Neuronal stem cell (in vitro differentiated cells): Measurements from ENCODE around the gene ERFL.

Source experiments
- DNase-seq: peaks from one replicate; pipeline ENCODE4 v3.0.0-alpha.2; 2013; ENCODE audit warnings: low spot score
- H2AFZ ChIP-seq: one replicate; pipeline ENCODE4 v1.6.1; 2013; ENCODE audit warnings: mild to moderate bottlenecking, low read length, inconsistent platforms
- H2AK5ac ChIP-seq: 2 replicates; pipeline ENCODE4 v1.6.1; 2013; ENCODE audit warnings: low read depth, mild to moderate bottlenecking, inconsistent platforms, low read length, moderate library complexity, mixed read lengths
- H2BK120ac ChIP-seq: 2 replicates; pipeline ENCODE4 v1.6.1; 2013; ENCODE audit warnings: low read depth, mild to moderate bottlenecking, inconsistent platforms, low read length, moderate library complexity, mixed read lengths
- H2BK12ac ChIP-seq: one replicate; pipeline ENCODE4 v1.6.1; 2013; ENCODE audit warnings: low read length, inconsistent platforms
- H2BK15ac ChIP-seq: 2 replicates; pipeline ENCODE4 v1.6.1; 2013; ENCODE audit warnings: mild to moderate bottlenecking, low read length, inconsistent platforms, mixed read lengths
- H2BK5ac ChIP-seq: one replicate; pipeline ENCODE4 v1.6.1; 2013; ENCODE audit warnings: inconsistent platforms, mild to moderate bottlenecking, low read length, moderate library complexity
- H3K14ac ChIP-seq: one replicate; pipeline ENCODE4 v1.6.1; 2013; ENCODE audit warnings: low read length, inconsistent platforms
- H3K18ac ChIP-seq: 2 replicates; pipeline ENCODE4 v1.6.1; 2013; ENCODE audit warnings: low read length, inconsistent platforms
- H3K23ac ChIP-seq: 2 replicates; pipeline ENCODE4 v1.6.1; 2013; ENCODE audit warnings: low read depth, mild to moderate bottlenecking, mixed read lengths, low read length, inconsistent platforms; ENCODE audit not compliant: poor library complexity
- H3K27ac ChIP-seq: replicated peaks from 3 replicates; pipeline ENCODE4 v1.5.1; 2013; ENCODE audit warnings: low read length, inconsistent platforms
- H3K27me3 ChIP-seq, 3 experiments: 2 replicates each; pipeline ENCODE4 v1.6.1; 2013; ENCODE audit warnings: low read length in 3 of 3, mild to moderate bottlenecking in 2 of 3, inconsistent platforms in 1 of 3, low read depth in 1 of 3, mixed read lengths in 1 of 3, moderate library complexity in 1 of 3; ENCODE audit not compliant: control insufficient read depth in 3 of 3, insufficient read depth in 3 of 3
- H3K36me3 ChIP-seq, 2 donors: replicated peaks in 1 of 2; 2 replicates each; pipeline ENCODE4 v1.6.1; 2013; ENCODE audit warnings: low read length in 2 of 2; ENCODE audit not compliant: control insufficient read depth in 2 of 2, insufficient read depth in 2 of 2
- H3K4ac ChIP-seq: 2 replicates; pipeline ENCODE4 v1.6.1; 2013; ENCODE audit warnings: inconsistent platforms, mild to moderate bottlenecking, low read length, moderate library complexity
- H3K4me1 ChIP-seq, 2 donors: 1 replicate in 1 of 2; 2 replicates in 1 of 2; pipeline ENCODE4 v1.6.1; 2013; ENCODE audit warnings: low read length in 2 of 2, low read depth in 1 of 2; ENCODE audit not compliant: control insufficient read depth in 2 of 2, insufficient read depth in 1 of 2
- H3K4me2 ChIP-seq: one replicate; pipeline ENCODE4 v1.6.1; 2013; ENCODE audit warnings: mild to moderate bottlenecking, low read length, inconsistent platforms; ENCODE audit not compliant: insufficient read depth, poor library complexity, severe bottlenecking
- H3K4me3 ChIP-seq, 2 donors: 2 replicates each; pipeline ENCODE4 v1.5.1; 2013; ENCODE audit warnings: low read length in 2 of 2, mild to moderate bottlenecking in 2 of 2, inconsistent platforms in 1 of 2, moderate library complexity in 1 of 2
- H3K79me1 ChIP-seq: one replicate; pipeline ENCODE4 v1.6.1; 2013; ENCODE audit warnings: low read depth, mild to moderate bottlenecking, inconsistent platforms, low read length, moderate library complexity
- H3K9ac ChIP-seq: one replicate; pipeline ENCODE4 v1.6.1; 2013; ENCODE audit warnings: mild to moderate bottlenecking, low read depth, low read length, inconsistent platforms; ENCODE audit not compliant: poor library complexity
- H3K9me3 ChIP-seq, 2 donors: replicated peaks in 1 of 2; 2 replicates each; pipeline versions ENCODE3 to v1.6.1; 2013; ENCODE audit warnings: low read length in 2 of 2, mild to moderate bottlenecking in 2 of 2, inconsistent platforms in 1 of 2, low read depth in 1 of 2, mixed read lengths in 1 of 2, moderate library complexity in 1 of 2; ENCODE audit not compliant: control insufficient read depth in 2 of 2, insufficient read depth in 1 of 2
- H4K8ac ChIP-seq: one replicate; pipeline ENCODE4 v1.6.1; 2013; ENCODE audit warnings: low read depth, mild to moderate bottlenecking, inconsistent platforms, low read length, moderate library complexity
- H4K91ac ChIP-seq: one replicate; pipeline ENCODE4 v1.6.1; 2013; ENCODE audit warnings: low read length, low read depth, mild to moderate bottlenecking, inconsistent platforms; ENCODE audit not compliant: poor library complexity
- WGBS, 2 donors: extraction: QIAGEN DNeasy Blood & Tissue Kit; methylation state at CpG; one replicate each; pipeline ENCODE4 v1.1.7; 2013; ENCODE audit warnings: missing lambda C conversion rate in 2 of 2, mixed read lengths in 1 of 2; ENCODE audit not compliant: insufficient read length in 2 of 2, insufficient replicate concordance in 1 of 2; ENCODE audit errors: extremely low coverage in 2 of 2; 5-methylcytosine and 5-hydroxymethylcytosine counted together

ERFL gene

DNA sequence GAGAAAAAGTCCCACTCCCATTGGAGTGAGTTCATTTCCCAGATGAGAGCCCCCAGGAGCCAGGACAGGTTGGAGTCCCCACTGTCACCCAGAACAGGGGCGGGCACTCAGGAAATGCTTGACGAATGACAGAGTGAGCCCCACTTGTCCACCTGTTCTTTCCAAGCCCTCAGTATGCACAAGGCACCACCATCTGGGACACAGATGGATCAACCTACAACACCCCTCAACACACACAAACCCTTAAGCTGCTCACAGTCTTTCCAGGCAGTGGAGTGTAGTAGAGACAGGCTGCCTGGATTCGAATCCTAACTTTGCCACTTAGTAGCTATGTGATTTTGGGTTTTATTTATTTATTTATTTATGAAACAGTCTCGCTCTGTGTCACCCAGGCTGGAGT, 37.3 kb downstream of the ERFL start:
- no peak overlapping the region for H3K9ac ChIP-seq
- H2AFZ ChIP-seq = no peak overlapping the region
- no peak overlapping the region for H2AK5ac ChIP-seq
- no peak overlapping the region for H3K18ac ChIP-seq
- no peaks in the 10 kb centered on the region for H3K27me3 ChIP-seq
- no peak overlapping the region for H3K4me3 ChIP-seq
- no peak overlapping the region for H3K4ac ChIP-seq
- H2BK12ac ChIP-seq = no peak overlapping the region
- no CpG with 5 or more reads among the region's 4 CpGs for WGBS, 2 donors
- peaks cover 14 to 21% of the 10 kb centered on the region in 2 donors for H3K36me3 ChIP-seq
- H3K9me3 ChIP-seq = no peaks in the 10 kb centered on the region
- DNase-seq = no peak
- no peak overlapping the region for H3K14ac ChIP-seq
- H3K27ac ChIP-seq = no peak overlapping the region
- H2BK120ac ChIP-seq = no peak overlapping the region
- H3K4me2 ChIP-seq = no peak overlapping the region
- H3K79me1 ChIP-seq = peaks cover 6% of the 10 kb centered on the region
- H3K4me1 ChIP-seq = no peaks in the 10 kb centered on the region
- H3K23ac ChIP-seq = no peak overlapping the region
- no peak overlapping the region for H2BK15ac ChIP-seq
- no peak overlapping the region for H4K91ac ChIP-seq
- H4K8ac ChIP-seq = no peak overlapping the region
- H2BK5ac ChIP-seq = no peak overlapping the region

DNA sequence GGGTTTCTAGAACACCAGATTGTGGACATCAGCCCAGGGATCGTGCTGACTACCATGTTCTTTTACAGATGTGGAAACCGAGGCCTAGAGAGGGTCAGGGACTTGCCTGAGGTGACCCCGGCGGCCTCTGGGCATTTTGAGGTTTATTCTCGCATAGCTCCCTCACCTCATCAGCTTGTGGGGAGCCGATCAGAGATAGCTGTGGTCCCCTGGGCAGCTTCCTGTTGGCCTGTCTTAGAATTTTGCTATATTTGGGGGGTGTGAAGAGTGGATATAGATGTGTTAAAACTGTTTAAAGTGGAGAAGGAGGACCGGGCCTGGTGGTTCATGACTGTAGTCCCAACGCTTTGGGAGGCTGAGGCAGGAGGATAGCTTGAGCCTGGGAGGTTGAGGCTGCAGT, 38.4 kb downstream of the ERFL start:
- Histone ChIP-seq H3K18ac (no peak overlapping the region), H4K91ac (no peak overlapping the region), H3K79me1 (peaks cover 6% of the 10 kb centered on the region), H3K4me3 (no peak overlapping the region), H3K9me3 (no peaks in the 10 kb centered on the region), H4K8ac (no peak overlapping the region), H2AK5ac (no peak overlapping the region), H3K36me3 (peaks cover 7 to 12% of the 10 kb centered on the region in 2 donors), H3K23ac (no peak overlapping the region), H3K4me1 (peaks cover 0 to 2% of the 10 kb centered on the region in 2 donors), H2BK12ac (no peak overlapping the region), H3K27me3 (no peaks in the 10 kb centered on the region), H3K9ac (no peak overlapping the region), H3K4ac (no peak overlapping the region), H2BK15ac (no peak overlapping the region), H2BK120ac (no peak overlapping the region), H3K14ac (no peak overlapping the region), H3K4me2 (no peak overlapping the region), H2BK5ac (no peak overlapping the region), H3K27ac (no peak overlapping the region), H2AFZ (no peak overlapping the region)
- WGBS, 2 donors = no CpG with 5 or more reads among the region's 8 CpGs
- no peak for DNase-seq

DNA sequence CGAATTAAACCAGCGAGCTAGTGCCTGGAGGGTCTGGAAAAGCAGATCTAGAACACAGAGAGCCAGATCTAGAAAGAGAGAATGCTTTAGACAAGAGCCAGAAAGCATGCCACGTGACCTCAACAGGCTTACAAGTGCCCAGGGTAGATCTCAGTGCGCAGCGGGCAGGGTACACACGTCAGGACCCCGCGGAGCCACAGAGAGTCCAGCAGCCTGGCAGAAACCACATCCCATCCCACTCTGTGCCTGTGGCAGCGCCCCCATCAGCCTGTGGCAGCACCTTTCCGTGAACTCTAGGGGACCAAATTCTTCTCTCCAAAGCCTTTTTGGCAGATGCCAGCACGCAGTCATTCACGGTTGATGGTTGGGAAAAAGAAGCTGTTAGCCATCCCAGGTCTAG, 39.3 kb downstream of the ERFL start:
- H2BK5ac ChIP-seq = no peak overlapping the region
- H4K91ac ChIP-seq = no peak overlapping the region

DNA sequence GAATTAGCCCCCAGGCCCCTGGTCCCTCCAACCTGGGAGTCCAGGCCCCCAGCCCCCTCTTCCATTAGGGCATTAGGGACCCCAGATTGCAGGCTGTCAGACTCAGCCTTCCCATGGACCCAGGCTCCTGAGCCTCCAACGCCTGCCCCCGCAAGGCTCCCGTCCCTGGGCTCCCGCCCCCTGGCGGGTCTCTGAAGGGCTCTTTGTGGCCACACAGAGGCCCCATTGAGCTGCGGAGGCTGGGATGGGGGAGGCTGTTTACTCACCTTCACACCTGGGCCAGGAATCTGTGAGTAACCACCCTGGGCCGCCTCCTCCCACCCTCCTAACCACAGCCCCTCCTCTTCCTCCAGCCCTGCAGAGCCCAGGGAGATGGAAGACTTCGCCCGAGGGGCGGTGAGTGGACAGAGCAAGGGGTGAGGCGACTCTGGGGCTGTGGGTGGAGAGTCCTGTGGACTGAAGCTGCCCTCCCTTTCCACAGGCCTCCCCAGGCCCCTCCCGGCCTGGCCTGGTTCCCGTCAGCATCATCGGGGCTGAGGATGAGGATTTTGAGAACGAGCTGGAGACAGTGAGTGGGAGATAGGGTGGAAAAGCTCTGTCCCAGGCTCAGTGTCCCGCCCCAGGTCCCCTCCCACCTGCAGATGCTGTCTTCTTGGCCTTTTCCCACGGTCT, 40.4 kb downstream of the ERFL start:
- no peak for DNase-seq
- peaks cover 0 to 7% (median 6%) of the 10 kb centered on the region in 3 experiments for H3K27me3 ChIP-seq

More for the DNA sequence above, 39.3 kb downstream of the ERFL start:
- Histone ChIP-seq H3K14ac (no peak overlapping the region), H3K18ac (no peak overlapping the region), H3K27ac (no peak overlapping the region), H3K36me3 (peaks cover 7 to 9% of the 10 kb centered on the region in 2 donors), H2BK12ac (no peak overlapping the region), H2BK120ac (no peak overlapping the region), H3K4me3 (no peak overlapping the region), H3K9ac (no peak overlapping the region), H3K27me3 (no peaks in the 10 kb centered on the region), H3K4me2 (no peak overlapping the region), H2AK5ac (no peak overlapping the region), H4K8ac (no peak overlapping the region), H3K23ac (no peak overlapping the region), H3K4me1 (peaks cover 0 to 6% of the 10 kb centered on the region in 2 donors), H3K4ac (no peak overlapping the region), H2BK15ac (no peak overlapping the region), H3K9me3 (no peaks in the 10 kb centered on the region), H3K79me1 (peaks cover 6% of the 10 kb centered on the region), H2AFZ (no peak overlapping the region)
- no CpG with 5 or more reads among the region's 12 CpGs for WGBS, 2 donors
- DNase-seq = no peak

More for the DNA sequence above, 40.4 kb downstream of the ERFL start:
- no peak overlapping the region for H2BK12ac ChIP-seq
- H3K27ac ChIP-seq = no peak overlapping the region
- no peak overlapping the region for H2BK120ac ChIP-seq
- no peak overlapping the region for H3K18ac ChIP-seq
- H3K4ac ChIP-seq = no peak overlapping the region
- peak overlapping the region; percentile 18 for H2AK5ac ChIP-seq
- H3K4me2 ChIP-seq = no peak overlapping the region
- H3K23ac ChIP-seq = no peak overlapping the region
- no peaks in the 10 kb centered on the region for H3K9me3 ChIP-seq
- no peak overlapping the region for H2BK15ac ChIP-seq
- H3K4me1 ChIP-seq = peaks cover 5 to 7% of the 10 kb centered on the region in 2 donors
- H3K36me3 ChIP-seq = peaks cover 7 to 9% of the 10 kb centered on the region in 2 donors
- H3K4me3 ChIP-seq = peak overlapping the region in 1 of 2 donors; percentile 32
- no CpG with 5 or more reads among the region's 17 CpGs for WGBS, 2 donors
- H2AFZ ChIP-seq = no peak overlapping the region
- peaks cover 6% of the 10 kb centered on the region for H3K79me1 ChIP-seq
- no peak overlapping the region for H3K14ac ChIP-seq
- no peak overlapping the region for H2BK5ac ChIP-seq
- H4K91ac ChIP-seq = no peak overlapping the region
- no peak overlapping the region for H3K9ac ChIP-seq
- H4K8ac ChIP-seq = no peak overlapping the region
